HG02852 (cell line): ENCODE data around the gene HIVEP2.

ENCODE experiments used
- ATAC-seq: cut with Tn5 transposase; IDR thresholded peaks from one replicate; pipeline ENCODE4 v1.9.1; 2021; ENCODE audit warnings: mild to moderate bottlenecking, moderate library complexity; ENCODE audit not compliant: unreplicated experiment

Gene HIVEP2

DNA sequence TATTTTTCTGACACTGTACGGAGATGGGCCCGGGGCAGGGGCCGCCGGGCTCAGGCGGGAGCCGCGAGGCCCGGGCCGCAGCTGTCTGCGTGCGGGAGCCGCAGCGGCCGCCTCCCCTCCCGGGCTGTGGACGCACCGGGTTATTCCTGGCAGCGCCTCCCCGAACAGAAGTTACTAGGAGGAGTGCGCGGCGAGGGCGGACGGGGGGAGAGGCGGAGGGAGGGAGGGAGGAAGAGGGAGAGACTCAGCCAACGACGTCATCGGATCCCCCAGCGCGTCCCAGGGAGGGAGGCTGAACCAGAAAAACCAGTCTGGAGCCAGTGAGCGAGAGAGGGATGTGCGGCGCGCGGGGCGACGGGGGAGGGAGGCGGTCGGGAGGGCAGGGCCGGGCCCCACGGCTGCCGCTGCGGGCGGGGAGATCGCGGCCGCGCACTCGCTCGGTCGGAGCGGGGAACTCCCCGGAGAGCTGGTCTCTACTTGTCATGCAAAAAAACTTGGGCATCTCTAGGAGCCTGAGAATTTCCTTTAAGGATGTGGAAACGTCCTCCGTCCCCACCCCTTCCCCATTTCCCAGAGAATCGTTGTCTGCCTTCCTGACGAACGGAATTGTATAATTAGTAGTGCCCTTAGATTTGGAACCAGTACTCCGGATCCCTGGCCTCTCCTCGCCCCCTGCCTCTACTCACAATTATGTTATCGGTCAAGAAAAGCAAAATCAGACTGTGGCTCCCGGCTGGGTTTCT, 1.4 kb upstream of the HIVEP2 start:
- ATAC-seq = peak; percentile 28

DNA sequence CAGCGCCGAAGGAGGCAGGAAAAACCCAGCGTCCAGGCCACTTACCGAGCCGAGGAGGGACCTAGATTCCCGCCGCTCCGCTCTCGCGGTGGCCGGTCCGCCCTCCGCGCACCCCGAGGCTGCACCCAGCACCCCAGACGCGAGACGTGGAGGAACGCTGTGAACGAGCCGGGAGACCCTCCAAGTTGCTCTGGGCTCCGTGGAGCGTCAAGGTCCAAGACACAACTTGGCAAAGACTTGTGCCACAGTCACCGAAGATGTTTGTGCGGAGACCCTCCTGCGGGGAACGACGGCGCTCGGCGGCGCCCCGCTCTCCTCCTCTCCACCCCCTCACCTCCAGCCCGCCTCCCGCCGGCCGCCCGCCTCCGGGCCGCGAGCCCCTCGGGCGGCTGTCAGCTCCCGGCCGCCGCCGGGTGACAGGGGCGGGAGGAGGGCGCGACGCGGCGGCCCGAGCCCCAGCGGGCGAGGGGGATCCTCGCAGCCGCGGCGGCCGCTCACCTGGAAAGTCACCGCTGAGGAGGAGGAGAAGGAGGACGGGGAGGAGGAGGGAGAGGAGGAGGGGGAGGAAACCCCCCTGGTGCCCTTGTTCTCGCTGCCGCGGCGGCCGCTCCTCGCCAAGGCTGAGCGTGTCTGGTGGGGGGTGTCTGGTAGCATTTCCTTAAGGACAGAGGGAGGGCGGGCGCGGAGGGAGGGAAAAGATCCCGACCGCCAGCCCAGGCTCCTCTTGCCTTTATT, 637 bp upstream of the HIVEP2 start:
- peak; percentile 18 for ATAC-seq

DNA sequence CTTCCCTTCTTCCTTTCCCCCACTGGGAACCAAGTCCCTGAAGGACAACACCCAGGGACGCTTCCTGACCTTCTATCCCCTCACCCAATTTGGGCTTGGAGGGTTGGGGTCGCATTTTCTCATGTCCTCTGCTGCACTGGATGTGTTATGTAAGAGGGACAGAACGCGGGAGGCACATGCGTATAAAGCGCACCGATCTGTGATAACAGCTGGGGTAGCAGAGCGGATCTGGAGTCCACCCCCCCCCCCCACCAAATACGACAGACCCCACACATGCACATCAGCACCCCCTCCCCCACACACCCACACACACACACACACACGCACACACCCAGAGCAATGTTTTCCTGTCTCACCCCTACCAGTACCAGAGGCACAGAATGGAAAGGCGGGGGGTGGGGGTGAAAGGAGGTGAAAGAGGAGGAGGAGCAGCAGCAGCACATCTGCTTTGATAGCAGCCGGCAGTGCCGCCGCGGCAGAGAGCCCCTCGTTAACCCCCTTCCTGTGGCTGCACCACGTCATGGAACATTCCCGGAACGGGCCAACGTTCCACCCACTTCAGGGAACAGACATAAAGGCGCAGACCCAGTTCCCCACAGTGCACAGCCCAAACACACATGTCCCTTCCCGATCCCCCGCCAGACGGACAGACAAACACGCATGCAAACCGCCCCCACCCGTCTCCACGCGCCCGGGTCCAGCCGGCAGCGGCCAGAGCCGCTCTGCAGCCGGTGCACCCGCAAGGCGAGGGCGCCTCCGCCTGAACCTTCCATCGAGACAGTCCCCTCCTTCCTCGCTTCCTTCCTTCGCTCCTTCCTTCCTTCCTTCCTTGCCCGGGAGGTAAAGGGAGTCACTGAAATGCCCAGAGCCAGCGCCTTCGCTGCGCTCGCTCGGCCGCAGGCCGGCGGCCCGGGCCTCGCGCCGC, 590 bp downstream of the HIVEP2 start:
- no peak for ATAC-seq

DNA sequence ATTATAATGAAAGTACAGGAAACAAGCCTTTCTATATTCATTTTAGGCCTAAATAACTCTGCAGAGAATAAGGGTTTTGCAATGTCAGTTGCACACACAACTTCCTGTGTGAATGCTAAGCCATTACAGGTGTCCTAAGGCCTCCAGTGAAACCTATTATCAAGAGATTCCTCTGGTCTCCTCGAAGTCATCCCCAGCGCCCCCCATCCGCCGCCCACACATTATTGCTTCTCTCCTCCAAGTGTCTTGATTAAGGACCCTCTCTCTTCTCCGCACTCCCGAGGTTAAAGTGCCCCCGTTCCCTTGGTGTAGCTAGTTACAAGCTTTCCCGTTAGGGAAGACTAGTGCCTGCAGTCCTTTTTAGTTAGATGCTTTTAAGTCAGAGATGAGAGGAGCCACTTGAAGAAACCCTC, 1.3 kb downstream of the HIVEP2 start:
- no peak for ATAC-seq

DNA sequence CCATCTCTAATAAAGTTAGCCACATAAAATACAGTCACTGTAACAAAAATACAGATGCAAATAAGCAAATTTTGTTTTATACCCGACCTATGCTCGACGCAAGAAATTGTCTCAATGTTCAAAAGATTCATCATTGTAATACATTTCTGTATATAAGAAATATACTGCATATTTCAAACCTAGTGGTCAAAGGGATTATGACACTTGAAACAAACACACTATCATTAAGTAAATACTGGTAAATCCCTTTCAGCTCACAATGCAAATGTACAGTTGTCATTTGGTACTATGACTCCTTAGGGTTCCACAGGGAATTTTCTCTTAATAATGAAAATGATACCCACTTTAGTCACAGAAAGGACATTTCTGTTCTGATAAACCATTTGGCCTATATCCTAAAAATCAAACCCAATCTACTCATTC, 2.2 kb downstream of the HIVEP2 start:
- ATAC-seq = no peak

DNA sequence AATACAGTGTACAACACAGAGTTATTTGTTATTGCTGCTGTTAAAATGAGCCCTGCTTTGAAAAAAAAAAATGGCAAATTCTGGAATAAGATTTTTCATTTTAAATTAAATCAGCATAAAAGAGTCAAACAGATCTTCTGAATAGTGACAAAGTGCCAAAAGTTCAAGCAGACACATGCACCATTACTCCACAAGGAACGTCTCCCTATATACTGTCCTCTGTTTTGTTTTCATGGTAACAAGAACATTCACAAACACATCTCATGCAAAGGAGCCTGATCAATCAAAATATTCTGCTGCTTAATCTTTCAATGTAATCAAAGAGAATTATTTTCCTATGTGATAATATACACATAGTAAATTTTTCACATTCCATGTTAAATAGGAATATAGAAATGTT, 2.7 kb downstream of the HIVEP2 start:
- no peak for ATAC-seq

DNA sequence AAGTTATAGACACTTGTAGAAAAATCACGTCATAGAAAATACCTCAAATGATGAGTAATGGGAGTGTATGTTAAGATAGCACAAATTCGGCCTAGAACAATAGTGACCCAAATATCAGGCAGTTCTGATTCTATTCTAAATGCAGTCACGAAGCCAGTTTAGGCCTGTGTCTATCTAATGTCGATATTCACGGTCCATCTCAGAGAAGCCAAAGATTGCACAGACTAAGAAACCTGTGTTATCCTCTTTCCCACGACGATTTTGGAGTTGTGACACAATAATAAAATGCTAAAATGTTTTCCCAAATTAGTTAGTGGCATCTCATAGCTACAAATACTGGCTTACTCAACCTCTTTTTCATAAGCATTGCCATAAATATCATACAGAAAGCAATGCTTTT, 4.0 kb downstream of the HIVEP2 start:
- no peak for ATAC-seq

DNA sequence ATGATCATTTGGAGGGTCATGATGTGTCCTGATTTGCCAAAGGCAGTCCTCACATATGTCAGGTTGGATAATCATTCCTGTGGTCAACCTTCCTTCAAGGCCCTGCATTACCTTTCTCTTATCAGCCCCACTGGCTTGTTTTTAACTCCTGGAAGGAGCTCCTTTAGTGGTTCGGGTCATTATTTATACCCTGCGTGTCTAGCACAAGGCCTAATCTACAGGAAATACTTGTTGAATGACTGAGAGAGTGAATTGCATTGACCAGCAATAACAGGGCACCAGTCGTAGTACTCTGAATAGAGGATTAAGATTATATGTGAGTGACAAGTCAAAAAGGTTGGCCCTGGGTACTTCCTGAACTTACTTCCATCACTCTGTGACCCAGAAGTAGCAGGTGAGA, 4.5 kb downstream of the HIVEP2 start:
- no peak for ATAC-seq

DNA sequence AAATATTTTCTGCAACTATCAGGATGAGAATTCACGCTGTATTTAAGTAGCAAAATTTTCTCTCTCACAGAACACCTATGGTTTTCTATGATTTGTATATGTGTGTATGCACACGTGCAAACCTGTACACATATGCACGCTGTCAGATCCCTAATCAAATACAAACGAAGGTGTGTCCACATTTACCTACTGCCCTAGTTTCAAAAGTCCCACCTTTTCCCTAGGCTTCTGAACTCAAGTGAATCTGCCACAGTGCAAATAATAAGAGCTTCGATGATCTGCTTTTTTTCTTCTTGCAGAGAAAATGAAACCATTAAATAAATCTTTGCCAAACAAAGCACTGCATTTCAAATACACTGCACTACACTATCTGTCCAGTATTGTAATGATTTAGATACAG, 6.5 kb downstream of the HIVEP2 start:
- no peak for ATAC-seq

DNA sequence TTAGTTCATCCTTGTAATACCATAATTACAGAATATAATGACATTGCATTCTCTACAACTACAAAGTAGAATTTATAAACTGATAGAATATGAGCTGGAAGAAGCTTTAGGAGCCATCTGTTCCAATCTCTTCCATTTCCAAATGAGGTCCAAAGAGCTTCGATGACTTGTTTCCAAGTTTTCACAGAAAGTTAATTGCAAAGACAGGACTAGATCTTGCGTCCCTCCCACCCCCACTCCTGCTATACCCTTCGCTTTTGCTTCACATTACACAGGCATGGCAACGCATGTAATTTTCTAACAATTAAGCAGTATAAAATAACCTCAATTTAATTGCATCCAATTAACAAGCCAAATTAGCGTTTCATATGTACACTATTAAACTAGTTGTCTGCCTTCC, 7.0 kb downstream of the HIVEP2 start:
- ATAC-seq = no peak

DNA sequence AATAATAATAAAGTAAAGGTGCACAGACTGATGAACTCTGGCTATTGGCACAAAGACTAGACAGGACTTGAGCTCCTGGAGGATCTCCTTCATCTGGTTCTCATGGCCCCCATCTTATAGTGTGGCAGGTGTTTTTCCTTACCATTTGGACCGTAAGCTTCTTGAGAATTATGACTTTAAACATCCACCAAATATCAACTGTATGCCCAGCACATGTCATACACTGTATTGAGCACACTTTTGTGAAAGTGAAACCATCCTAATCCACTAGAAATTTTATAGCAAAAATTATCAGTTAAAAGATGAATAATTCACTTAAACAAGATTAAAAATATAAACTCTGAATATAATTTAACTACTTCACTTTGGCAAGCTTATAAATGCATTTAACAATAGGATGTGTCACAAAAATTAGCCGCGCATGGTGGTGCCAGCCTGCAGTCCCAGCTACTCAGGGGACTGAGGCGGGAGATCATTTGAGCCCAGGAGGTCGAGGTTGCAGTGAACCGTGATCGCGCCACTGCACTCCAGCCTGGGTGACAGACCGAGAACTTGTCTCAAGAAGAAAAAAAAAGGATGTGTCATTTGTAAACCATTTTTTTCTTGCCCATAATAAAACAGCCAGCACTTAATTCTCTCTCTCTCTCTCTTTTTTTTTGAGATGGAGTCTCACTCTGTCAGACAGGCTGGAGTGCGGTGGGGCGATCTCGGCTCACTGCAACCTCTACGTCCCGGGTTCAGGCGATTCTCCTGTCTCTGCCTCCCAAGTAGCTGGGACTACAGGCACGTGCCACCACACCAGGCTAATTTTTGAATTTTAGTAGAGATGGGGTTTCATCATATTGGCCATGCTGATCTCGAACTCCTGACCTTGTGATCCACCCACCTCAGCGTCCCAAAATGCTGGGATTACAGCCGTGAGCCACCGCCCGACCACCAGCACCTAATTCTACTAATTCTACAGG, 9.1 kb downstream of the HIVEP2 start:
- ATAC-seq = peak; percentile 54

DNA sequence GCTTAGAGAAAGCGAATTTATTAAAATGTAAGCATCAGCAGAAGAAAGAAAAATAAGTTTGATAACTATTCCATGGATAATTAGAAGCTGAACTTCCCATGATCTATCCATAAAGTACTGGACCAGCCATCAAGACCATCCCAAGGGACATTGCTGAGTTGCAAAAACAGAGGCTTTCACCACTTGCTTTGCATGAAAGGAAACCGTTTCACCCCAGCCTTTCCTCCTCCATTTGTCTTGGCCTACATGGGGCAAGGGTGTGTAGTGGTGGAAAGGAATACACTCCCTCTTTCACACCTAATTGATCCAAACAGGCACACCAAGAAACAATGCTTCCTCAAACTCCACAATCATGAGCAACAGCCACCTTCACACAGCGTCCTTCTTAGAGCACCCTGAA, 10.4 kb downstream of the HIVEP2 start:
- no peak for ATAC-seq

DNA sequence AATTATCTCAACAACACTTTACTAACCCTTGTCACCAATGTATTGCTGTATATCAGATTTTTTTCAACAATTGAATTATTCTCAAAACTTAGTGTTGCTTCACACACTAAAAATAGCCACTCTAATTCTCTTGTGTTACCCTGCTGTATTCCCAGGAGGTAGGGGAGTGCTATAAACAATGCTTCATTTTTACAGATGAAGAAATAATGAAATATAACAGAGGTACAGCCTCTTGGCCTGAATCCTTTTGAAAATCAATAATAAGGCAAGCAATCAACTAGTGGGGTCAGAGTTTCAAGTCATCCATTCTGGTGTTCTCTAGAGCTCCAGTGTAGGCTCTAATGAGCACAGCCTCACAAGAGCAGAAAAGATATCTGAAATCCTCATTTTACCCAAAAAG, 10.9 kb downstream of the HIVEP2 start:
- no peak for ATAC-seq

DNA sequence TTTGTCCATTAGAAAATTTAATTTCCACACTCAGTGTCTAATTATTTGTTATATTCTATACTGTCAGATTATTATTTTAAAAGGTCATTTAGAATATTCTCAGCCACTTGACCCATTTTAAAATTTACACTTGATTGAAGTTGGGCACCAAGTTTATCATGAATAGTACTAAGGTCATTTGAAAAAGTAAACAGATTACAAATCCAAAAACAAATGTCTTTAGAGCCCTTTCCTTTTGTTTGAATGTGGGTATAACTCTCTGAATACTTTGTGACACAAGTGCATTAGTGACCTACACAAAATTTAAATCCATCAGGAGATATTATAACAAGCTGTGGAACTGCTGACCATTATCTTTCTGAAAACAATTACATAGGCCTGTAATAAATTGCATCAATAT, 11.3 kb downstream of the HIVEP2 start:
- ATAC-seq = no peak

DNA sequence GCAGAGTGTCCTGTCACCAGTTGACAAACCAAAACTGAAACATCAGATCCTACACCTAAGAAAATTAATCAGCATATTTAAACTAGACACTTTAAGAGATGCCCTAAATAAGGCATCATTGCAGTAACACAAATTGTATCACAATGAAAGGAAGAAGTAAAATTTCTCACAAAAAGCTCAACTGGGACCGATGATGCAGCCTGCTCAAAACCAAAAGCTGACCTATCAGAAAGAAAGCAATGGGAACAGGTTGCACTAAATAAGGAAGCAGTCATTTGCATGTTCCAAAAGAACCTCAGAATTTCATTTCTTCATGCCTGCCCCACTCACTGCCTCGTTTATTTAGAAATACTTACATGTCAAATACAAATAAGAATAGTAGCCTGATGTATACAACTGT, 12.1 kb downstream of the HIVEP2 start:
- peak; percentile 53 for ATAC-seq

DNA sequence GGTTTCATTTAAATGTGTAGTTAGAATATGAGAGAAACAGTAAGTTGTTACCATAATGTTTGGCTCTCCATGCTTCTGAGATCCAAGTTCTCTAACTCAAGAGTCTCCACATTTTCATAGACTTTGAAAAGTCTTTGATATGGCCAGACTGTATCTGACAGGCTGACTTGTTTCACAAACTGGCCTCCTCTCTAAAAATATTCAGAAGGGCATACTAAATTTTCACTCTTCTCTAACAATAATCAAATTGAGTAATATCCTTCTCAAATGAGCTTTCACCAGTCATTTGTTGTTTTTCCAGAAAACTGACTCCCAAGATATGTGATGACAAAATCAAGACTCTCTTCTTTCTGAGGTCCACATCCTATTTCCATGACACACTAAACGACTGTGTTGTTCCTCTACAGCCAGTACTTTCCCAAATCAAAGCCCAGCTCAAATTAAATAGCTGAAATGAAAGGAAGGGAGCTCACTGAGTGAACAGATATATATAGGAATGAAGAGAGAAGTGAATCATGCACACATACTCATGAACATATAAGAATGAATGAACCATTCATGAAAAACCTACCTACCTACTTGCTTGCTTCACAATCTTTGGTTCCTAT, 15.1 kb downstream of the HIVEP2 start:
- no peak for ATAC-seq

DNA sequence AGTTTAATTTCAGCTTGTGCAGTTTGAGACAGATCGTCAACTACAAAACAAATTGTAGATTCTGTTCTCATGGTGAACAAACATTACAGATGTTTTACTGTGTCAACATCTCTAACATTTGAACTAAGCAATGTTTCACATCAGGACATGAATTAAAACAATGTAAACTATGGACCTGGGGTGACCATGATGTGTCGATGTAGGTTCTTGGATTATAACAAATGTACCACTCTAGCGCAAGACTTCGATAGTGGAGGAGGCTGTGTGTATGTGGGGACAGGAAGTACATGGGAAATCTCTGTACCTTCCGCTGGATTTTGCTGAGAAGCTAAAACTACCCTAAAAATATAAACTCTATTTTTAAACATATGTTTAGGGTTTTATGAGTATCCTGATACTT, 17.1 kb downstream of the HIVEP2 start:
- ATAC-seq = no peak

DNA sequence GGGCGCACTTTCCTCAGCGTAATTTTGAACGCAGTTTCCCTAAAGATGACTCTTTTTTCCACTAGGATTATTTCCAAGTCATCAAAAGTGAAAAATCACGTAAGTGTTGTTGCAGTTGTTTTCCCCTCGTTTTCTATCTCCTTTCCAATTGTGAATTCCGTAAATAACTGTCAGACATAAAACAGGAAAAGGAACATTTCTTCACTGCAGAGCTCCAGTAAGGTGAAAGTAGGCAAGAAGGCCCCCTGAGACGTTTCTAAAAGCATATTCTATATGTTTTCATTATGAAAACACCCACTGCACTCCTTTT, 17.8 kb downstream of the HIVEP2 start:
- ATAC-seq = no peak

DNA sequence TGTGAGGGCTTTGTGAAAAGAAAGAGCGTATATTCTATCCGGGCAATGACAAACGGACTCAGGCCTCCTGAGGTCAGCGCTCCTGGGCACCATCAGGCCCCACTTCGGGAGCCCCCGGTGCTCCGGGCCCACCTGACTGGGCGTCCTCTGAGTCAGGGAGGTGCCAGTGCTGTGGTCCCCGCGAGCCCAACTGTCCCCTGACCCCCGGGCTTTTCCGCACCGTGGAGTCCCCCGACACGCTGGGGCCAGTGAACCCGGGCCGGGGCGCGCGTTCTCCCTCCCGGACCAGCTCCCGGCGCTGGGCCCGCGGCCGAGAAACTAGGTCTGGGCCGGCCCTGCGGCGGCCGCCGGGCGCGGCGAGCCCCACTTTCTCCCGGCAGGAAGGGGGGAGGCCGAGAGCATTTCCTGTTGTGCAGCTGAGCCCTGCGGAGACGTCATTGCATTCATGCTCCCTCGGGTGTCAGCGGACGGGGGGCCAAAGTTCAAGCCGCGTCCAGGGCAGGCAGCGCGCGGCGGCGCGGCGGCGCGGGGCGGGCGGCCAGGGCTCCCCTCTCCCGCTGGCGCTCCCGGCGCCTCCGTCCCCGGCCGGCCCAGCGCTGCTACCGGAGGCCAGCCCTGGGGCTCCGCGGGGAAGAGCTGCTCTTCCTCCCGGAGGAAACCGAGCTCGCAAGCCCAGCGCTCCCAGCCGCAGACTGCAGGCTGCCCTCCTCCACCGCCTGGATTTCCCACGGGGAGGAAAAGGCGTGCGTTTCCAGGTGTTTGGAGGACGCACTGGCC, 18.3 kb downstream of the HIVEP2 start:
- peak; percentile 91 for ATAC-seq

DNA sequence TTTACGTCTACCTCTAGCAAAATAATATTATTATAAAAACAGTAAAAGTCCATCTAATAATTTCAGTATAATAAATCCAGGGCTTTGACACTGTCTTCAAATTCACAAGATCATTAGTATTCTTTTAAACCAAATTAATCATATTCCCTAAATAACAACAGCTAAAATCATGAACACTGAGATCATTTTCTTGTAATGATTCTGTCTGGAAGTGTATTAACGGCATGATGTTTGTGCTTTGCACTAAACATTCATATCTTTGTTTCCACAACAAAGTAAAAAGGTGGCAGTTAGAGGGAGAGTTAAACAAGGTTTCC, 18.8 kb downstream of the HIVEP2 start:
- ATAC-seq = no peak
